ENCODE measurements around the gene PWWP2A.

Gene PWWP2A

GRCh38 chr5:160064995-160065614 lies 54.1 kb downstream of the PWWP2A start:
- Histone ChIP-seq H3K27me3 (ENCODE audit: control insufficient read depth in 1 of 2, insufficient read depth in 2 of 2, low read length in 2 of 2) (no peaks in the 10 kb centered on the region), H3K4me1 (ENCODE audit: insufficient read depth, low read length) (no peaks in the 10 kb centered on the region), H3K9ac (ENCODE audit: low read length) (no peak overlapping the region), H3K36me3 (ENCODE audit: insufficient read depth, low read length) (peaks cover 31% of the 10 kb centered on the region), H3K4me3 (ENCODE audit: low read depth in 1 of 2, low read length in 2 of 2) (no peak overlapping the region), H3K27ac (ENCODE audit: low read depth, low read length) (no peak overlapping the region), H3K9me3 (ENCODE audit: low read length) (no peaks in the 10 kb centered on the region)

GRCh38 chr5:160064417-160064810 lies 54.8 kb downstream of the PWWP2A start:
- Histone ChIP-seq H3K4me3 (ENCODE audit: low read depth in 1 of 2, low read length in 2 of 2) (no peak overlapping the region), H3K9ac (ENCODE audit: low read length) (no peak overlapping the region), H3K27me3 (ENCODE audit: control insufficient read depth in 1 of 2, insufficient read depth in 2 of 2, low read length in 2 of 2) (no peaks in the 10 kb centered on the region), H3K4me1 (ENCODE audit: insufficient read depth, low read length) (no peaks in the 10 kb centered on the region), H3K27ac (ENCODE audit: low read depth, low read length) (no peak overlapping the region), H3K36me3 (ENCODE audit: insufficient read depth, low read length) (peaks cover 31% of the 10 kb centered on the region), H3K9me3 (ENCODE audit: low read length) (no peaks in the 10 kb centered on the region)

- Histone ChIP-seq H3K4me1 (ENCODE audit: insufficient read depth, low read length) (no peaks in the 10 kb centered on the region), H3K9ac (ENCODE audit: low read length) (no peak overlapping the region), H3K4me3 (ENCODE audit: low read depth in 1 of 2, low read length in 2 of 2) (no peak overlapping the region), H3K9me3 (ENCODE audit: low read length) (no peaks in the 10 kb centered on the region), H3K36me3 (ENCODE audit: insufficient read depth, low read length) (peaks cover 34% of the 10 kb centered on the region), H3K27ac (ENCODE audit: low read depth, low read length) (no peak overlapping the region), H3K27me3 (ENCODE audit: control insufficient read depth in 1 of 2, insufficient read depth in 2 of 2, low read length in 2 of 2) (no peaks in the 10 kb centered on the region)
Measured at GRCh38 chr5:160061770-160062169, 57.5 kb downstream of the PWWP2A start.

- H3K4me1 ChIP-seq (ENCODE audit: insufficient read depth, low read length), result no peaks in the 10 kb centered on the region
- H3K36me3 ChIP-seq (ENCODE audit: insufficient read depth, low read length), result peaks cover 41% of the 10 kb centered on the region
- H3K27ac ChIP-seq (ENCODE audit: low read depth, low read length), result no peak overlapping the region
- H3K4me3 ChIP-seq (ENCODE audit: low read depth in 1 of 2, low read length in 2 of 2), result no peak overlapping the region
- no peaks in the 10 kb centered on the region for H3K9me3 ChIP-seq (ENCODE audit: low read length)
- no peak overlapping the region for H3K9ac ChIP-seq (ENCODE audit: low read length)
- no peaks in the 10 kb centered on the region for H3K27me3 ChIP-seq (ENCODE audit: control insufficient read depth in 1 of 2, insufficient read depth in 2 of 2, low read length in 2 of 2)
Measured at GRCh38 chr5:160060001-160060400, 59.2 kb downstream of the PWWP2A start.

- peaks cover 42% of the 10 kb centered on the region for H3K36me3 ChIP-seq (ENCODE audit: insufficient read depth, low read length)
- no peaks in the 10 kb centered on the region for H3K27me3 ChIP-seq (ENCODE audit: control insufficient read depth in 1 of 2, insufficient read depth in 2 of 2, low read length in 2 of 2)
- H3K9ac ChIP-seq (ENCODE audit: low read length), result no peak overlapping the region
- no peaks in the 10 kb centered on the region for H3K9me3 ChIP-seq (ENCODE audit: low read length)
- H3K4me3 ChIP-seq (ENCODE audit: low read depth in 1 of 2, low read length in 2 of 2), result no peak overlapping the region
- H3K4me1 ChIP-seq (ENCODE audit: insufficient read depth, low read length), result no peaks in the 10 kb centered on the region
- no peak overlapping the region for H3K27ac ChIP-seq (ENCODE audit: low read depth, low read length)
Measured at GRCh38 chr5:160057256-160057655, 62.0 kb downstream of the PWWP2A start.

DNA sequence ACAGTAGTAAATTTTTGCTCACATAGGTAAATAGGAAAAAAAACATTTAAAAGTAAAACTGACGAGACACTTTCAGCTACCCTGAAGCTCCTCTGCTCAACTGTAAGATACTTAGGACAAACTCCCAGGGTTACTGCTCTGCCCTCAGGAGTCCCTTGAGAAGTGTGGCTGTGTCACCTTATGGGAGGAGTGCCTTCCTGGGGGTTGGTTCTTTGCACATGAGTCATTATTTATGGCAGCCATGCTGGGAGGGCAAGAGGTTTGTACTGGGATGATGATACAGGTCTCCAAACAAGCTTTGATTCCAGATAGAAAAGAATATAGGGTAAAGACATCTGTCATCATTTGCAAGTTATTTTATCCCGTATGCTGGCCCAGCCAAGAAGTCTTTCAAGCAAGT lies 64.4 kb downstream of the PWWP2A start:
- Histone ChIP-seq H3K4me1 (ENCODE audit: insufficient read depth, low read length) (no peaks in the 10 kb centered on the region), H3K9ac (ENCODE audit: low read length) (no peak overlapping the region), H3K27me3 (ENCODE audit: control insufficient read depth in 1 of 2, insufficient read depth in 2 of 2, low read length in 2 of 2) (no peaks in the 10 kb centered on the region), H3K36me3 (ENCODE audit: insufficient read depth, low read length) (peaks cover 49% of the 10 kb centered on the region), H3K27ac (ENCODE audit: low read depth, low read length) (no peak overlapping the region), H3K4me3 (ENCODE audit: low read depth in 1 of 2, low read length in 2 of 2) (no peak overlapping the region), H3K9me3 (ENCODE audit: low read length) (no peaks in the 10 kb centered on the region)

GRCh38 chr5:160054047-160054446 lies 65.2 kb downstream of the PWWP2A start:
- Histone ChIP-seq H3K36me3 (ENCODE audit: insufficient read depth, low read length) (peaks cover 55% of the 10 kb centered on the region), H3K4me1 (ENCODE audit: insufficient read depth, low read length) (no peaks in the 10 kb centered on the region), H3K9me3 (ENCODE audit: low read length) (no peaks in the 10 kb centered on the region), H3K4me3 (ENCODE audit: low read depth in 1 of 2, low read length in 2 of 2) (no peak overlapping the region), H3K27me3 (ENCODE audit: control insufficient read depth in 1 of 2, insufficient read depth in 2 of 2, low read length in 2 of 2) (no peaks in the 10 kb centered on the region), H3K9ac (ENCODE audit: low read length) (no peak overlapping the region), H3K27ac (ENCODE audit: low read depth, low read length) (no peak overlapping the region)

GRCh38 chr5:160049099-160049498 lies 70.2 kb downstream of the PWWP2A start:
- no peaks in the 10 kb centered on the region for H3K4me1 ChIP-seq (ENCODE audit: insufficient read depth, low read length)
- no peak overlapping the region for H3K9ac ChIP-seq (ENCODE audit: low read length)
- no peak overlapping the region for H3K27ac ChIP-seq (ENCODE audit: low read depth, low read length)
- no peaks in the 10 kb centered on the region for H3K9me3 ChIP-seq (ENCODE audit: low read length)
- H3K27me3 ChIP-seq (ENCODE audit: control insufficient read depth in 1 of 2, insufficient read depth in 2 of 2, low read length in 2 of 2), result no peaks in the 10 kb centered on the region
- no peak overlapping the region for H3K4me3 ChIP-seq (ENCODE audit: low read depth in 1 of 2, low read length in 2 of 2)
- H3K36me3 ChIP-seq (ENCODE audit: insufficient read depth, low read length), result peaks cover 31% of the 10 kb centered on the region

GRCh38 chr5:160048131-160048530 lies 71.1 kb downstream of the PWWP2A start:
- Histone ChIP-seq H3K9me3 (ENCODE audit: low read length) (no peaks in the 10 kb centered on the region), H3K27ac (ENCODE audit: low read depth, low read length) (no peak overlapping the region), H3K36me3 (ENCODE audit: insufficient read depth, low read length) (peaks cover 33% of the 10 kb centered on the region), H3K4me3 (ENCODE audit: low read depth in 1 of 2, low read length in 2 of 2) (no peak overlapping the region), H3K9ac (ENCODE audit: low read length) (no peak overlapping the region), H3K27me3 (ENCODE audit: control insufficient read depth in 1 of 2, insufficient read depth in 2 of 2, low read length in 2 of 2) (no peaks in the 10 kb centered on the region), H3K4me1 (ENCODE audit: insufficient read depth, low read length) (no peaks in the 10 kb centered on the region)

DNA sequence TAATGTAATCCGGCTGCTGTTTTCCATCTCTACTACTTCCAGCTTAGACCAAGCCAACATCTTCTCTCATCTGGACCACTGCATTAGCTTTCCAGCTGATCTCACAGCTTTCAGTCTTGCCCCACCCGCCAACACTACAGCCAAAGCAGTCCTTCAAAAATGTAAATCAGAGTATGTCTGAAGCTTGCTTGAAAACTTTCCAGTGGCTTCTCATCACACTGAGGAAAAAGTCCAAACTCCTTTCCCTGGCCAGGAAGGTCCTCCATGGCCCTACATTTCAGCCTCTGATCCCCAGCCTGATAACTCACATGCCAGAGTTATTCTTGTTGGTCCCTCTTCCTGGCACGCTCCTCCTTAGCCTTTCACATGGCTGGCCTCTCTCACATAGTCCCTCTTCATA lies 71.8 kb downstream of the PWWP2A start:
- Histone ChIP-seq H3K27ac (ENCODE audit: low read depth, low read length) (no peak overlapping the region), H3K27me3 (ENCODE audit: control insufficient read depth in 1 of 2, insufficient read depth in 2 of 2, low read length in 2 of 2) (no peaks in the 10 kb centered on the region), H3K36me3 (ENCODE audit: insufficient read depth, low read length) (peaks cover 31% of the 10 kb centered on the region), H3K9ac (ENCODE audit: low read length) (no peak overlapping the region), H3K4me3 (ENCODE audit: low read depth in 1 of 2, low read length in 2 of 2) (no peak overlapping the region), H3K4me1 (ENCODE audit: insufficient read depth, low read length) (no peaks in the 10 kb centered on the region), H3K9me3 (ENCODE audit: low read length) (no peaks in the 10 kb centered on the region)

DNA sequence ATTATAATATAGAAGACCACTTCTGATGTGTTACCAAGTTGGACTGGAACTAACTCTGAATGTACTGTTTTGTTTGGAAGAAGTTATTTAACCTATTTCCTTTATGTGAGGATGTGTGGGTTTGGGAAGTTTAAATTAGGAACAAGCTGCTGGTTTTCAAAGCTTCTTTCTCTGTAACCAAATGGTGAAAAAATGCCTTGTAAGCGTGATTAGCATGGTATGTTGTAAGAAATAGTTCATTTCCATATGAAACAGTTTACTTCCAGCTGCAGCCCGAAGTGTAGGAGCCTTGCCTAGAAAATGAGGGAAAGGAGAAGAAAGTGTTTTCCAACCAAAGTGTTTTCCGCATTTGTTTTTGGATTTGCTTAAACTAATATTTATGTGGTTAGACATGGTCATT lies 74.3 kb downstream of the PWWP2A start:
- no peak overlapping the region for H3K27ac ChIP-seq (ENCODE audit: low read depth, low read length)
- no peak overlapping the region for H3K9ac ChIP-seq (ENCODE audit: low read length)
- H3K4me1 ChIP-seq (ENCODE audit: insufficient read depth, low read length), result no peaks in the 10 kb centered on the region
- peaks cover 18% of the 10 kb centered on the region for H3K36me3 ChIP-seq (ENCODE audit: insufficient read depth, low read length)
- H3K27me3 ChIP-seq (ENCODE audit: control insufficient read depth in 1 of 2, insufficient read depth in 2 of 2, low read length in 2 of 2), result no peaks in the 10 kb centered on the region
- H3K9me3 ChIP-seq (ENCODE audit: low read length), result no peaks in the 10 kb centered on the region
- H3K4me3 ChIP-seq (ENCODE audit: low read depth in 1 of 2, low read length in 2 of 2), result no peak overlapping the region

- Histone ChIP-seq H3K27ac (ENCODE audit: low read depth, low read length) (no peak overlapping the region), H3K9me3 (ENCODE audit: low read length) (no peaks in the 10 kb centered on the region), H3K4me3 (ENCODE audit: low read depth in 1 of 2, low read length in 2 of 2) (no peak overlapping the region), H3K4me1 (ENCODE audit: insufficient read depth, low read length) (no peaks in the 10 kb centered on the region), H3K9ac (ENCODE audit: low read length) (no peak overlapping the region), H3K27me3 (ENCODE audit: control insufficient read depth in 1 of 2, insufficient read depth in 2 of 2, low read length in 2 of 2) (no peaks in the 10 kb centered on the region), H3K36me3 (ENCODE audit: insufficient read depth, low read length) (peaks cover 16% of the 10 kb centered on the region)
Measured at GRCh38 chr5:160044391-160044804, 74.9 kb downstream of the PWWP2A start.

Data from muscle layer of colon (tissue), 2 donors.